GM21447 (cell line): Measurements from ENCODE around the gene GYPA.
"Not testable (repeated sequence)": the region's sequence is repeated elsewhere in the genome, so short reads cannot be mapped to it uniquely, and the experiment has no call there.

ENCODE experiments used
- ATAC-seq: cut with Tn5 transposase; IDR thresholded peaks from one replicate; pipeline ENCODE4 v1.9.1; 2021; ENCODE audit not compliant: unreplicated experiment

Gene GYPA

GRCh38 chr4:144140594-144141295, at the start of gene GYPA:
TSS of gene GYPA (minus strand) at chr4:144140718. CDS start at chr4:144140635, 83 bp downstream.
- not testable (repeated sequence) for ATAC-seq

GRCh38 chr4:144190009-144190408, 49.5 kb upstream of the GYPA start:
- ATAC-seq: no peak

GRCh38 chr4:144189121-144189520, 48.6 kb upstream of the GYPA start:
- peak; percentile 89 for ATAC-seq

- no peak for ATAC-seq
Measured at GRCh38 chr4:144185086-144185485, 44.6 kb upstream of the GYPA start.

GRCh38 chr4:144183165-144183564, 42.6 kb upstream of the GYPA start:
- no peak for ATAC-seq

- peak; percentile 53 for ATAC-seq
Measured at GRCh38 chr4:144181391-144181790, 40.9 kb upstream of the GYPA start.

GRCh38 chr4:144179152-144179739, 38.7 kb upstream of the GYPA start:
- ATAC-seq: no peak

GRCh38 chr4:144178414-144178813, 37.9 kb upstream of the GYPA start:
- no peak for ATAC-seq

GRCh38 chr4:144176476-144176875, 36.0 kb upstream of the GYPA start:
- no peak for ATAC-seq

GRCh38 chr4:144174401-144175067, 34.0 kb upstream of the GYPA start:
- peak; percentile 81 for ATAC-seq

- ATAC-seq: no peak
Measured at GRCh38 chr4:144171697-144172096, 31.2 kb upstream of the GYPA start.

- ATAC-seq: no peak
Measured at GRCh38 chr4:144169211-144169610, 28.7 kb upstream of the GYPA start.

GRCh38 chr4:144154044-144154443, 13.5 kb upstream of the GYPA start:
- no peak for ATAC-seq

GRCh38 chr4:144142690-144143326, 2.3 kb upstream of the GYPA start:
- peak; percentile 78 for ATAC-seq

- no peak for ATAC-seq
Measured at GRCh38 chr4:144141493-144141892, 975 bp upstream of the GYPA start.

GRCh38 chr4:144139991-144140390, 527 bp downstream of the GYPA start:
- ATAC-seq: not testable (repeated sequence)

GRCh38 chr4:144139547-144139946, 971 bp downstream of the GYPA start:
- ATAC-seq: not testable (repeated sequence)

GRCh38 chr4:144138239-144138638, 2.3 kb downstream of the GYPA start:
- not testable (repeated sequence) for ATAC-seq

- ATAC-seq: not testable (repeated sequence)
Measured at GRCh38 chr4:144137137-144137931, 3.2 kb downstream of the GYPA start.

- ATAC-seq: not testable (repeated sequence)
Measured at GRCh38 chr4:144136189-144136588, 4.3 kb downstream of the GYPA start.

GRCh38 chr4:144130167-144130566, 10.4 kb downstream of the GYPA start:
- not testable (repeated sequence) for ATAC-seq
